Upper lobe of left lung (tissue), 4 donors: ENCODE data around the gene PPP1R13L.

Experiments
- CTCF ChIP-seq, 6 experiments: fragments of 450-650 bp in 4 of 6; fragments of 200-600 bp in 2 of 6; sonication (generic) in 2 of 6; IDR thresholded peaks; one replicate each; pipeline ENCODE4 v1.5.1; 2016 to 2019; ENCODE audit warnings: antibody characterized with exemption in 6 of 6
- EP300 ChIP-seq, 4 donors: sonication (generic); formaldehyde crosslinking; IDR thresholded peaks; one replicate each; pipeline ENCODE4 v1.5.1; 2017; ENCODE audit warnings: antibody characterized with exemption in 4 of 4, control low read depth in 2 of 4
- POLR2A ChIP-seq, 4 donors: fragments of 450-650 bp; IDR thresholded peaks; one replicate each; pipeline ENCODE4 v1.5.1; 2016 to 2017; ENCODE audit warnings: antibody characterized with exemption in 4 of 4, mild to moderate bottlenecking in 2 of 4

GRCh38 chr19:45385392-45386221, 19.3 kb downstream of the PPP1R13L start:
- TF ChIP-seq CTCF (IDR thresholded peaks at IDR 0.05): no peak
- TF ChIP-seq EP300 (IDR thresholded peaks at IDR 0.05): no peak
- TF ChIP-seq POLR2A (IDR thresholded peaks at IDR 0.05): no peak
